CD8-positive, alpha-beta memory T cell (primary cell): ENCODE measurements around the gene FAM161A. TPM values are rescaled to one million over a fixed set of nuclear protein-coding genes. Genes with fewer than 3 reads are reported as not detected.

Experiments used
- CTCF ChIA-PET: fragments of 350-600 bp; sonication (Branson Sonifier 250); formaldehyde crosslinking; loops from one replicate; lab custom pipeline; 2021; ENCODE audit warnings: antibody characterized with exemption; lab: Charles Lee
- POLR2A ChIA-PET: fragments of 350-600 bp; sonication (Branson Sonifier 250); formaldehyde crosslinking; loops from one replicate; lab custom pipeline; 2021; ENCODE audit warnings: antibody characterized with exemption; lab: Charles Lee
- DNase-seq, 5 donors: peaks; one replicate each; pipeline versions ENCODE4 v3.0.0 to v3.0.0-alpha.2; 2020 to 2022; ENCODE audit warnings: mixed read lengths in 1 of 5
- H3K27ac ChIP-seq: one replicate; pipeline ENCODE4 v1.7.0; 2013; ENCODE audit warnings: low read depth, mild to moderate bottlenecking, low read length, moderate library complexity
- H3K27me3 ChIP-seq: 2 replicates; pipeline ENCODE4 v1.7.0; 2013; ENCODE audit warnings: low read length, mild to moderate bottlenecking; ENCODE audit not compliant: insufficient read depth, poor library complexity, severe bottlenecking
- H3K36me3 ChIP-seq: 2 replicates; pipeline ENCODE4 v1.7.0; 2013; ENCODE audit warnings: mild to moderate bottlenecking, low read length, moderate library complexity; ENCODE audit not compliant: insufficient read depth
- H3K4me1 ChIP-seq: 2 replicates; pipeline ENCODE4 v1.7.0; 2013; ENCODE audit warnings: mild to moderate bottlenecking, low read length, moderate library complexity; ENCODE audit not compliant: insufficient read depth
- H3K4me3 ChIP-seq: 2 replicates; pipeline ENCODE4 v1.7.0; 2013; ENCODE audit warnings: mild to moderate bottlenecking, low read length
- H3K9me3 ChIP-seq: 2 replicates; pipeline ENCODE4 v1.7.0; 2013; ENCODE audit warnings: mild to moderate bottlenecking, low read length
- H3K27ac Mint-ChIP-seq, 8 donors: one replicate each; pipeline ENCODE4 v1.8.0; 2020 to 2021; ENCODE audit warnings: mixed read lengths in 8 of 8, mild to moderate bottlenecking in 6 of 8, inconsistent platforms in 3 of 8, moderate library complexity in 3 of 8
- H3K27me3 Mint-ChIP-seq, 2 donors: one replicate each; pipeline ENCODE4 v1.8.0; 2020 to 2021; ENCODE audit warnings: mixed read lengths in 2 of 2, mild to moderate bottlenecking in 1 of 2, moderate library complexity in 1 of 2
- H3K36me3 Mint-ChIP-seq, 3 donors: one replicate each; pipeline ENCODE4 v1.8.0; 2020 to 2021; ENCODE audit warnings: mixed read lengths in 3 of 3, inconsistent platforms in 1 of 3, mild to moderate bottlenecking in 1 of 3
- H3K4me1 Mint-ChIP-seq, 3 donors: one replicate each; pipeline ENCODE4 v1.8.0; 2020 to 2021; ENCODE audit warnings: mixed read lengths in 3 of 3, inconsistent platforms in 1 of 3, mild to moderate bottlenecking in 1 of 3
- H3K4me3 Mint-ChIP-seq, 7 donors: one replicate each; pipeline ENCODE4 v1.8.0; 2020 to 2021; ENCODE audit warnings: mixed read lengths in 7 of 7, mild to moderate bottlenecking in 6 of 7, moderate library complexity in 4 of 7, inconsistent platforms in 2 of 7
- H3K9me3 Mint-ChIP-seq, 5 donors: one replicate each; pipeline ENCODE4 v1.8.0; 2020 to 2022; ENCODE audit warnings: mixed read lengths in 5 of 5, mild to moderate bottlenecking in 3 of 5, moderate library complexity in 2 of 5, inconsistent platforms in 1 of 5
- polyA plus RNA-seq: library from polyadenylated mRNA; unstranded; fragments of 300-500 nt; fragmentation: Illumina TruSeq; gene quantifications from one replicate; pipeline ENCODE4 v1.2.3, GENCODE V29; 2021
- total RNA-seq, 2 experiments: library from RNA; stranded (reverse); gene quantifications; one replicate each; pipeline ENCODE4 v1.2.3, GENCODE V29; 2021

FAM161A gene
- total and polyA plus RNA-seq, 3 experiments from 2014 or later, result 1.7 to 5.8 (median 5.6) TPM

DNA sequence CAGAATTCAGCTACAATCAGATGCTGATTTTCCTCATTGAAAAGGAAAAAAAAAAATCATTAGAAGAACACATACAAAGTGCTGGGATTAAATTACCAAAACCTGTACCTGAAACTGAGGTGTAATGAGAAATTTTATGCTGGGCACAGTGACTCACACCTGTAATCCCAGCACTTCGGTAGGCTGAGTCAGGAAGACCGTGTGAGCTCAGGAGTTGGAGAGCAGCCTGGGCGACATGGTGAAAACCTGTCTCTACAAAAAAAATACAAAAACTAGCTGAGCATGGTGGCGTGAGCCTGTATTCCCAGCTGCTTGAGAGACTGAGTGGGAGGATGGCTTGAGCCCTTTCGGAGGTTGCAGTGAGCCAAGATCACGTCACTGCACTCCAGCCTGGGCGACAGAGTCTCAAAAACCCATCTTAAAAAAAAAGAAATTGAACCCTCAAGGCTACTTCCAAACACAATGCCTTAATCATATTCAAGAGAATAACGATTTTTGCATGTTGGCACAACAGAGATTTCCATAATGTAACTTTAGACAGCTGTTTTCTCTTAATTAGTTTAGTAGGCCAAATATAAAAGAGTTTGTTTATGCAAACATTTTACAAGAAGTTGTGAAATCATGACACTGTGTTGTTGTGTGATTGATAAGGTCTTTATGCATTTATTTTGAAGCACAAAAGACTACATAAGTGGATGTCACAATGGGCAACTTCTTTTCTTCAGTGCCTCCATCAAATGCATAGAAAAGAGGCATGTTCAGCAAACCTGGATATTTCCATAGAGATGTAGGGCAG, 63.9 kb downstream of the FAM161A start:
- no peaks in the 10 kb centered on the region for H3K9me3 Mint-ChIP-seq
- H3K27ac ChIP-seq, result no peak overlapping the region
- POLR2A ChIA-PET, result no interaction called here
- no peak for DNase-seq
- peaks cover 3 to 9% (median 8%) of the 10 kb centered on the region in 3 donors for H3K4me1 Mint-ChIP-seq
- no peak overlapping the region for H3K4me3 ChIP-seq
- H3K36me3 ChIP-seq, result no peaks in the 10 kb centered on the region
- peaks cover 7 to 20% of the 10 kb centered on the region in 2 donors for H3K27me3 Mint-ChIP-seq
- no peak overlapping the region for H3K27ac Mint-ChIP-seq
- no peak overlapping the region for H3K4me3 Mint-ChIP-seq
- H3K27me3 ChIP-seq, result no peaks in the 10 kb centered on the region
- CTCF ChIA-PET, result no interaction called here
- no peaks in the 10 kb centered on the region for H3K4me1 ChIP-seq
- H3K9me3 ChIP-seq, result no peaks in the 10 kb centered on the region
- no peaks in the 10 kb centered on the region for H3K36me3 Mint-ChIP-seq

DNA sequence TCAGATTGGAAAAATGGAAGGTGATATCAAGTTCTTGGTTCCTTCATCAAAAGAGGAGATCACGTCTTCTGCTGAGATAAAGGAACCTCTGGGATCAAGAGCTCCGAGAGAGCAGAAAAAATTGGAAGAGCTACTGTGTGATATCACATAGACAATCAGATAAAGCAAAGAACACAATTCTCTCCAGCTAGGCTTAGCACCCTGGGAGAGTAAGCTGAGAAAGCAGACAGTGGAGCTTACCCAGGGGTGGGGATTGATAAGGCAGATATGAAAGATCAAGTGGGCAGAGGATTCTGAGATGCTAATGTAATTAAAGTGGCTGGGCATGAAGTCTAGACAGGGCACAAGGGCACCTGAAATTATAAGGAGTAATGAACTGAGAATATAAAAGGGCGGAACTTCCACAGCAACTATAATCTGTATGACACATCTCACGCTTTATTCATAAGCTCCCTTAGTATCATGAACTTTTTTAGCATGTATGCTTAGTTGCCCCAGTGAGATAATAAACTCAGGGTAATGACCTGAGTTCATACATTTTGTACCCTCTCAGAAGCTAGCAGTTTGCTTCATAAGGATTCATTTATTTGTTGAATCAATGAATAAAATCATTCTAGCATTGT, 65.8 kb downstream of the FAM161A start:
- H3K27me3 ChIP-seq, result no peaks in the 10 kb centered on the region
- no peaks in the 10 kb centered on the region for H3K36me3 Mint-ChIP-seq
- no peak for DNase-seq
- H3K4me3 ChIP-seq, result no peak overlapping the region
- no peaks in the 10 kb centered on the region for H3K9me3 Mint-ChIP-seq
- ChIA-PET POLR2A (no interaction called here), CTCF (no interaction called here)
- H3K4me1 ChIP-seq, result no peaks in the 10 kb centered on the region
- H3K9me3 ChIP-seq, result no peaks in the 10 kb centered on the region
- no peak overlapping the region for H3K4me3 Mint-ChIP-seq
- H3K27ac Mint-ChIP-seq, result no peak overlapping the region
- peaks cover 6 to 22% of the 10 kb centered on the region in 2 donors for H3K27me3 Mint-ChIP-seq
- H3K36me3 ChIP-seq, result no peaks in the 10 kb centered on the region
- H3K27ac ChIP-seq, result no peak overlapping the region
- H3K4me1 Mint-ChIP-seq, result no peaks in the 10 kb centered on the region

DNA sequence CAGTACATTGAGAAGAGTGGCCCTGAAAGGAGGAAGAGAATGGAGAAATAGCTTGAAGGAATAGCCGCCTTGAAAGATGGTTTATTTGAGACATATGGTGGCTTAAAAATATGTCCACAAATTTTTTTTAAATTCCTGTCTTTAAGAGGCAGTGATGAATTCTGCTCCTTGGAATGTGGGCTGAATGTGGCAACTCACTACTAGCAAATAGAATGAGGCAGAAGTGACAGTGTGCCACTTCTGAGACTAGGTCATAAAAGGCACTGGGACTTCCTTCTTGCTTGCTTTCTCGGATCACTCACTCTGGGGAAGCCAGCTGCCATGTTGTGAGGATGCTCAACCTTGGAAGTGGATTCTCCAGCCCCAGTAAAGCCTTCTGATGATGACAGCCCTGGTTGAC, 67.0 kb downstream of the FAM161A start:
- Histone ChIP-seq H3K9me3 (no peaks in the 10 kb centered on the region), H3K27me3 (no peaks in the 10 kb centered on the region), H3K4me1 (no peaks in the 10 kb centered on the region), H3K27ac (no peak overlapping the region), H3K36me3 (no peaks in the 10 kb centered on the region), H3K4me3 (no peak overlapping the region)
- Mint-ChIP-seq H3K27me3 (peaks cover 2 to 25% of the 10 kb centered on the region in 2 donors), H3K27ac (no peak overlapping the region), H3K9me3 (no peaks in the 10 kb centered on the region), H3K4me3 (no peak overlapping the region), H3K36me3 (peaks cover 0 to under 1% (median 0%) of the 10 kb centered on the region in 3 donors), H3K4me1 (no peaks in the 10 kb centered on the region)
- POLR2A ChIA-PET, result no interaction called here
- no peak for DNase-seq
- CTCF ChIA-PET, result no interaction called here

DNA sequence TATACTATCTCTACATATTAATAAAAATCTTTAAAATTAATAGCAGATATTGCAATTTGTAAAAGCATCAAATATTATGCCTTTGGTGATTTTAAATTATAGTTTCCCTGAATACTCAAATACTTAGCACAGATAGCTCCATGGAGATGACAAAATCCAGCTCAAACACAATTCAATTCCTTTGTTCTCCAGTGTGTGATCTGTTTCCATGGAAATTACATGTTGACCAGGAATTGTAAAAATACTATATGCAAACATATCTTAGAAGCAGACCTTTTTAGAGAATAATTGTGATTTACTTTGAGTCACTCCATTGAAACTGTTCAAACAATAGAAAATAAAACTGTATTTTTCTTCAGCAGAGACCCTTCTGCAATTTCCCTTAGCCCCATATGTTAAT, 68.3 kb downstream of the FAM161A start:
- no peaks in the 10 kb centered on the region for H3K27me3 ChIP-seq
- ChIA-PET POLR2A (no interaction called here), CTCF (no interaction called here)
- Mint-ChIP-seq H3K4me3 (no peak overlapping the region), H3K4me1 (no peaks in the 10 kb centered on the region), H3K27ac (no peak overlapping the region), H3K36me3 (peaks cover 0 to 5% (median 4%) of the 10 kb centered on the region in 3 donors), H3K9me3 (peaks cover 4 to 5% (median 5%) of the 10 kb centered on the region in 5 donors), H3K27me3 (peaks cover 6 to 28% of the 10 kb centered on the region in 2 donors)
- no peaks in the 10 kb centered on the region for H3K4me1 ChIP-seq
- H3K9me3 ChIP-seq, result no peaks in the 10 kb centered on the region
- no peak overlapping the region for H3K27ac ChIP-seq
- no peak for DNase-seq
- H3K4me3 ChIP-seq, result no peak overlapping the region
- H3K36me3 ChIP-seq, result no peaks in the 10 kb centered on the region

DNA sequence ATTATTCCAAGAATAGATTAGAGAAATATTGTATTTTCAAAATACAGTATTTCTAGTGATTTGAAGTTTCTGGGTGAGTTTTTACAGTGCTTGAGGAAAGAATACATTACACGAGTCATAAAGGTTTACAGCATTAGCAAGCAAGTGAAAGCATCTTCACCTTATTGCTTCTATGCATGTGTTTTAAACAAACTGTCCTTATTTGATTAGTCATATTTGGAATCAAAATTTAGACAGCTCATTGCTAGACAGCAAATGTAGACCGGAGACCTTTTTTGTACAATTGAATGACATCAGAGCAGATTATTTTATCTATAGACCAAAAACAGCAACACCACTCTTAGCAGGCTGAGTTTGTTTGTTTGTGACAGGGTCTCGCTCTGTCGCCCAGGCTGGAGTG, 69.2 kb downstream of the FAM161A start:
- Mint-ChIP-seq H3K9me3 (peaks cover 6 to 8% (median 7%) of the 10 kb centered on the region in 5 donors), H3K27ac (no peak overlapping the region), H3K4me3 (no peak overlapping the region), H3K27me3 (peaks cover 6 to 31% of the 10 kb centered on the region in 2 donors), H3K4me1 (no peaks in the 10 kb centered on the region), H3K36me3 (peaks cover 0 to 6% (median 6%) of the 10 kb centered on the region in 3 donors)
- no peaks in the 10 kb centered on the region for H3K4me1 ChIP-seq
- POLR2A ChIA-PET, result no interaction called here
- no peak for DNase-seq
- no peaks in the 10 kb centered on the region for H3K9me3 ChIP-seq
- no peak overlapping the region for H3K27ac ChIP-seq
- CTCF ChIA-PET, result no interaction called here
- no peak overlapping the region for H3K4me3 ChIP-seq
- no peaks in the 10 kb centered on the region for H3K27me3 ChIP-seq
- H3K36me3 ChIP-seq, result no peaks in the 10 kb centered on the region

DNA sequence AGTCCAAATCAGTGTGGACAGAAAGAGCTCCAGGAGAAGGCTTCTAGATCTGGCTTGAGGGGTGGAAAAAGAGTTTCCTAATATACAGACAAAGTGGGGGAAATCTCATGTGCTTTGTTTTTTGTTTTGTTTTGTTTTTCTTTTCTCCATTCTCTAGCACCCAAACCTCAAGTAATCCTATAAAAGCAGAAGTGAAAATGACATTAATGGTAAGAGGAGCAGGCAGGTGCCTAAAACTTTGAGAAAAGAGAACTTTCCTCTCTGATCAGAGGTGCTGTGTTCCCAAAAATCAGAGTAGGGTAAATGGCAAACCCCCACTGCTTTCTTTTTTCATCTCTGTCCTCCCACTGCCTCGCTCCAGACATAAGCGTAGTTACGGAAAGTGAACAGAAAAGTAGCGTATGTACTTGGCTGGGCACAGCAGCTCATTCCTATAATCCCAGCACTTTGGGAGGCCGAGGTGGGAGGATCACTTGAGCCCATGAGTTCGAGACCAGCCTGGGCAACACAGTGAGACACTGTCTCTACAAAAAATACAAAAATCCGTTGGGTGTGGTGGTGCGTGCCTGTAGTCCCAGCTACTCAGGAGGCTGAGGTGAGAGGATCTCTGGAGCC, 77.8 kb downstream of the FAM161A start:
- DNase-seq, result no peak
- POLR2A ChIA-PET, result interaction anchor here (0.5 kb wide), 1 partner anchor 16 kb away, joined by 4 read pairs; no protein-coding TSS in a partner anchor
- Histone ChIP-seq H3K36me3 (no peaks in the 10 kb centered on the region), H3K27ac (no peak overlapping the region), H3K4me1 (no peaks in the 10 kb centered on the region), H3K4me3 (no peak overlapping the region), H3K9me3 (no peaks in the 10 kb centered on the region), H3K27me3 (no peaks in the 10 kb centered on the region)
- peaks cover 6 to 11% (median 9%) of the 10 kb centered on the region in 5 donors for H3K9me3 Mint-ChIP-seq
- CTCF ChIA-PET, result interaction anchor here (0.9 kb wide), 1 partner anchor 17 kb away, joined by 3 read pairs; no protein-coding TSS in a partner anchor
- no peak overlapping the region for H3K27ac Mint-ChIP-seq
- peaks cover 7 to 63% of the 10 kb centered on the region in 2 donors for H3K27me3 Mint-ChIP-seq
- no peaks in the 10 kb centered on the region for H3K4me1 Mint-ChIP-seq
- no peak overlapping the region for H3K4me3 Mint-ChIP-seq
- H3K36me3 Mint-ChIP-seq, result peaks cover 0 to 12% (median 5%) of the 10 kb centered on the region in 3 donors
